Neural cell (in vitro differentiated cells): ENCODE data around the gene CUBN. TPM values are rescaled to one million over a fixed set of nuclear protein-coding genes. Genes with fewer than 3 reads are reported as not detected.

ENCODE experiments used
- H2AFZ ChIP-seq: fragments of 200-600, 300-800 bp; sonication (generic), shearing (Covaris generic); 2 replicates; pipeline ENCODE4 v1.6.0; 2014; ENCODE audit warnings: low read depth, mild to moderate bottlenecking, antibody characterized with exemption, low read length, moderate library complexity
- H3F3A ChIP-seq: fragments of 200-600 bp; shearing (Covaris generic); 2 replicates; pipeline ENCODE4 v1.6.1; 2016; ENCODE audit warnings: mild to moderate bottlenecking, moderate library complexity, mixed read lengths, antibody characterized with exemption, low read length; ENCODE audit not compliant: insufficient read depth, poor library complexity, severe bottlenecking
- H3K27ac ChIP-seq: fragments of 200-600, 300-800 bp; sonication (generic), shearing (Covaris generic); 2 replicates; pipeline ENCODE4 v1.5.1; 2014; ENCODE audit warnings: mild to moderate bottlenecking, low read length, moderate library complexity
- H3K27me3 ChIP-seq: fragments of 300-800, 200-600 bp; sonication (generic), shearing (Covaris generic); 2 replicates; pipeline ENCODE4 v1.6.0; 2014; ENCODE audit warnings: mild to moderate bottlenecking, low read depth, low read length, moderate library complexity; ENCODE audit not compliant: insufficient read depth
- H3K36me3 ChIP-seq: fragments of 300-800, 200-600 bp; sonication (generic), shearing (Covaris generic); 2 replicates; pipeline ENCODE4 v1.5.1; 2014; ENCODE audit warnings: mild to moderate bottlenecking, antibody characterized with exemption, low read length, moderate library complexity; ENCODE audit not compliant: insufficient read depth
- H3K4me2 ChIP-seq: fragments of 300-800, 200-600 bp; sonication (generic), shearing (Covaris generic); 2 replicates; pipeline ENCODE4 v1.6.0; 2014; ENCODE audit warnings: mild to moderate bottlenecking, low read length
- H3K4me3 ChIP-seq: fragments of 300-800, 200-600 bp; sonication (generic), shearing (Covaris generic); 2 replicates; pipeline ENCODE4 v1.5.1; 2014; ENCODE audit warnings: mild to moderate bottlenecking, low read length, moderate library complexity
- H3K79me2 ChIP-seq: fragments of 200-600 bp; shearing (Covaris generic); replicated peaks from 2 replicates; pipeline ENCODE4 v1.6.0; 2014; ENCODE audit warnings: mild to moderate bottlenecking, low read length, moderate library complexity; ENCODE audit not compliant: insufficient read depth
- H3K9ac ChIP-seq: fragments of 300-800, 200-600 bp; sonication (generic), shearing (Covaris generic); 2 replicates; pipeline ENCODE4 v1.6.1; 2016; ENCODE audit warnings: mild to moderate bottlenecking, low read length, mixed read lengths
- H3K9me2 ChIP-seq: fragments of 200-600 bp; shearing (Covaris generic); 2 replicates; pipeline ENCODE4 v1.6.1; 2016; ENCODE audit warnings: mild to moderate bottlenecking, low read length, mixed read lengths; ENCODE audit not compliant: insufficient read depth
- H3K9me3 ChIP-seq: fragments of 200-600, 300-800 bp; sonication (generic), shearing (Covaris generic); 2 replicates; pipeline ENCODE4 v1.6.1; 2016; ENCODE audit warnings: mild to moderate bottlenecking, mixed run types, low read length, moderate library complexity, mixed read lengths
- H4K20me1 ChIP-seq: fragments of 200-600 bp; shearing (Covaris generic); 2 replicates; pipeline ENCODE4 v1.6.1; 2016; ENCODE audit warnings: mild to moderate bottlenecking, mixed run types; ENCODE audit not compliant: insufficient read depth
- EP300 ChIP-seq: fragments of 450-650 bp; conservative IDR thresholded peaks from 2 replicates; pipeline ENCODE4 v1.6.1; 2014; ENCODE audit warnings: antibody characterized with exemption, mild to moderate bottlenecking, moderate library complexity; ENCODE audit not compliant: poor library complexity, severe bottlenecking
- EZH2 ChIP-seq: fragments of 200-600, 300-800 bp; shearing (Covaris generic), sonication (generic); IDR thresholded peaks from 2 replicates; pipeline ENCODE4 v1.6.1; 2014; ENCODE audit warnings: antibody characterized with exemption, low read length, borderline replicate concordance, mild to moderate bottlenecking; ENCODE audit not compliant: insufficient read depth, poor library complexity, severe bottlenecking
- MXI1 ChIP-seq: fragments of 450-650 bp; conservative IDR thresholded peaks from 2 replicates; pipeline ENCODE4 v1.6.1; 2014; ENCODE audit warnings: antibody characterized with exemption, mild to moderate bottlenecking; ENCODE audit not compliant: poor library complexity, severe bottlenecking
- POLR2AphosphoS5 ChIP-seq: IDR thresholded peaks from 2 replicates; pipeline ENCODE4 v1.6.1; 2012
- RAD21 ChIP-seq: fragments of 450-650 bp; conservative IDR thresholded peaks from 2 replicates; pipeline ENCODE4 v1.6.1; 2014; ENCODE audit warnings: antibody characterized with exemption, mild to moderate bottlenecking, moderate library complexity
- REST ChIP-seq: IDR thresholded peaks from 2 replicates; pipeline ENCODE4 v1.6.1; 2012; ENCODE audit warnings: borderline replicate concordance
- SMC3 ChIP-seq: fragments of 450-650 bp; conservative IDR thresholded peaks from 2 replicates; pipeline ENCODE4 v1.6.1; 2014; ENCODE audit warnings: antibody characterized with exemption, mild to moderate bottlenecking, moderate library complexity; ENCODE audit not compliant: poor library complexity
- TAF1 ChIP-seq: IDR thresholded peaks from 2 replicates; pipeline ENCODE4 v1.6.1; 2012; ENCODE audit warnings: low read depth
- polyA plus RNA-seq: library from polyadenylated mRNA; depleted of rRNA; stranded (reverse); fragments of >200 nt; gene quantifications from 2 replicates; pipeline ENCODE4 v1.2.3, GENCODE V29; 2014
- TF ChIP-seq, protein P1 (sequence below): fragments of 450-650 bp; IDR thresholded peaks from 2 replicates; pipeline ENCODE4 v1.5.1; 2014; ENCODE audit warnings: antibody characterized with exemption, mild to moderate bottlenecking, moderate library complexity; ENCODE audit not compliant: poor library complexity, severe bottlenecking

CUBN gene
- polyA plus RNA-seq, 1 donor from 2014 or later: 7.1 TPM

GRCh38 chr10:17143055-17143690 lies 13.6 kb upstream of the CUBN start:
- TF ChIP-seq EP300: no peak
- no peak for TF ChIP-seq REST
- TF ChIP-seq SMC3: no peak
- TF ChIP-seq, protein P1, sequence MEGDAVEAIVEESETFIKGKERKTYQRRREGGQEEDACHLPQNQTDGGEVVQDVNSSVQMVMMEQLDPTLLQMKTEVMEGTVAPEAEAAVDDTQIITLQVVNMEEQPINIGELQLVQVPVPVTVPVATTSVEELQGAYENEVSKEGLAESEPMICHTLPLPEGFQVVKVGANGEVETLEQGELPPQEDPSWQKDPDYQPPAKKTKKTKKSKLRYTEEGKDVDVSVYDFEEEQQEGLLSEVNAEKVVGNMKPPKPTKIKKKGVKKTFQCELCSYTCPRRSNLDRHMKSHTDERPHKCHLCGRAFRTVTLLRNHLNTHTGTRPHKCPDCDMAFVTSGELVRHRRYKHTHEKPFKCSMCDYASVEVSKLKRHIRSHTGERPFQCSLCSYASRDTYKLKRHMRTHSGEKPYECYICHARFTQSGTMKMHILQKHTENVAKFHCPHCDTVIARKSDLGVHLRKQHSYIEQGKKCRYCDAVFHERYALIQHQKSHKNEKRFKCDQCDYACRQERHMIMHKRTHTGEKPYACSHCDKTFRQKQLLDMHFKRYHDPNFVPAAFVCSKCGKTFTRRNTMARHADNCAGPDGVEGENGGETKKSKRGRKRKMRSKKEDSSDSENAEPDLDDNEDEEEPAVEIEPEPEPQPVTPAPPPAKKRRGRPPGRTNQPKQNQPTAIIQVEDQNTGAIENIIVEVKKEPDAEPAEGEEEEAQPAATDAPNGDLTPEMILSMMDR: no peak
- TF ChIP-seq RAD21: no peak
- no peak for TF ChIP-seq TAF1
- no peak for TF ChIP-seq EZH2
- TF ChIP-seq POLR2AphosphoS5: no peak
- no peak for TF ChIP-seq MXI1

DNA sequence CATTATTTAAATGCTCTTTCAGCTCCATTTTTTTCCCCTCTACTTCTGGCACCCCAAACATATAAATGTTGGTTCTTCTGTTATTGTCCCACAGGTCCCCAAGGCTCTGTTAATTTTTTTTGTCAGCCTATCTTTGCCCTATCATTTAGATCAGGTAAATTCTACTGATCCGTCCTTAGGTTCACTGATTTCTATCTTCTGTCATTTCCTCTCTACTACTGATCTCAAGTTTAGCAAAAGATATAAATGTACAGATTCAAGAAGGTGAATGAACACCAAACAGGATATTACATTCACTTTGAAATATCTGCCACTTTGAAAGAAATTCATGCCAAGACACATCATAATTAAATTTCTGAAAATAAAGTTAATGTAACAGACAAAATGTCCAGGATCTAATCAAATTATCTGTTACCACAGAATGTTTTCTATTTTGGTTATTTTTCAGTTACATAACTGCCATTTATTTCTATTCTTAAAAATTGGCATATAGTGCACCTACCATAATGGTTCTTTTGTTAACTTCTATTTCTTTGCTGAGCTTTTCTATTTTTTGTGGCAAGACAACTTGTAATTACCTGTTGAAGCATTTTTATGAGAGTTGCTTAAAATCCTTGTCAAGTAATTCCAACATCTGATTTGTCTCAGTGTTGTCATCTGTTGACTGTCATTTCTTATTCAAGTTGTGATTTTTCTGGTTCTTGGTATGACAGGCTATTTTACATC lies 12.1 kb upstream of the CUBN start:
- H3K9me2 ChIP-seq: no peaks in the 10 kb centered on the region
- no peak overlapping the region for H2AFZ ChIP-seq
- H3K79me2 ChIP-seq: no peaks in the 10 kb centered on the region
- H3K9ac ChIP-seq: no peak overlapping the region
- H3K9me3 ChIP-seq: no peaks in the 10 kb centered on the region
- no peaks in the 10 kb centered on the region for H3K27me3 ChIP-seq
- no peaks in the 10 kb centered on the region for H3K36me3 ChIP-seq
- no peak overlapping the region for H3K4me3 ChIP-seq
- H3F3A ChIP-seq: no peaks in the 10 kb centered on the region
- H3K27ac ChIP-seq: no peak overlapping the region
- TF ChIP-seq, protein P1: no peak
- TF ChIP-seq TAF1 (no peak), EP300 (no peak), POLR2AphosphoS5 (no peak), MXI1 (no peak), EZH2 (no peak), REST (no peak), RAD21 (no peak), SMC3 (no peak)
- no peaks in the 10 kb centered on the region for H4K20me1 ChIP-seq
- no peak overlapping the region for H3K4me2 ChIP-seq

More at GRCh38 chr10:17143055-17143690, 13.6 kb upstream of the CUBN start:
- Histone ChIP-seq H3F3A (no peaks in the 10 kb centered on the region), H3K9me2 (no peaks in the 10 kb centered on the region), H3K27me3 (no peaks in the 10 kb centered on the region), H3K36me3 (no peaks in the 10 kb centered on the region), H4K20me1 (no peaks in the 10 kb centered on the region), H3K9ac (no peak overlapping the region), H3K9me3 (no peaks in the 10 kb centered on the region), H3K27ac (no peak overlapping the region), H3K4me3 (no peak overlapping the region), H3K4me2 (no peak overlapping the region), H2AFZ (no peak overlapping the region), H3K79me2 (no peaks in the 10 kb centered on the region)
